SK-N-SH treated with all-trans-retinoic acid at 6 μM for 48 hours (cell line): ENCODE results near the gene LAMB4.

Experiments
- ATAC-seq: fragments of 200-7000 bp; cut with Tn5 transposase; 3 replicates; pipeline ENCODE4 v1.9.1; 2020; ENCODE audit warnings: mild to moderate bottlenecking, moderate library complexity
- ARNTL ChIP-seq: fragments of 450-650 bp; formaldehyde crosslinking; IDR thresholded peaks from 2 replicates; pipeline ENCODE4 v1.5.0; 2020; ENCODE audit warnings: low read depth, mild to moderate bottlenecking, moderate library complexity, borderline replicate concordance
- BACH2 ChIP-seq: fragments of 250-450 bp; sonication (Bioruptor Pico); IDR thresholded peaks from 2 replicates; pipeline ENCODE4 v1.9.0; 2021; ENCODE audit warnings: mild to moderate bottlenecking, borderline replicate concordance
- CSDC2 ChIP-seq: fragments of 250-450 bp; sonication (Bioruptor Pico); IDR thresholded peaks from 2 replicates; pipeline ENCODE4 v1.5.0; 2020; ENCODE audit warnings: mild to moderate bottlenecking, moderate library complexity
- CSRNP3 ChIP-seq: fragments of 250-450 bp; sonication (Bioruptor Pico); IDR thresholded peaks from 2 replicates; pipeline ENCODE4 v1.5.1; 2021; ENCODE audit warnings: mild to moderate bottlenecking, moderate library complexity
- GLIS3 ChIP-seq: fragments of 250-450 bp; sonication (Bioruptor Pico); IDR thresholded peaks from 2 replicates; pipeline ENCODE4 v1.5.0; 2020; ENCODE audit warnings: mild to moderate bottlenecking, moderate library complexity
- ISL1 ChIP-seq: fragments of 250-450 bp; sonication (Bioruptor Pico); IDR thresholded peaks from 2 replicates; pipeline ENCODE4 v2.1.2; 2022; ENCODE audit warnings: mild to moderate bottlenecking, moderate library complexity
- RARB ChIP-seq: fragments of 250-450 bp; sonication (Bioruptor Pico); IDR thresholded peaks from 2 replicates; pipeline ENCODE4 v1.8.0; 2021; ENCODE audit warnings: mild to moderate bottlenecking, moderate library complexity
- SNAI2 ChIP-seq: fragments of 250-450 bp; sonication (Bioruptor Pico); IDR thresholded peaks from 2 replicates; pipeline ENCODE4 v1.5.0; 2020; ENCODE audit warnings: mild to moderate bottlenecking, moderate library complexity
- TCF4 ChIP-seq: fragments of 250-450 bp; sonication (Bioruptor Pico); IDR thresholded peaks from 2 replicates; pipeline ENCODE4 v1.8.0; 2021; ENCODE audit warnings: mild to moderate bottlenecking, moderate library complexity, borderline replicate concordance
- TOX ChIP-seq: fragments of 250-450 bp; sonication (Bioruptor Pico); IDR thresholded peaks from 2 replicates; pipeline ENCODE4 v1.8.0; 2021; ENCODE audit warnings: mild to moderate bottlenecking, moderate library complexity, borderline replicate concordance
- ZC3H10 ChIP-seq: fragments of 250-450 bp; sonication (Bioruptor Pico); IDR thresholded peaks from 2 replicates; pipeline ENCODE4 v1.5.1; 2021; ENCODE audit warnings: mild to moderate bottlenecking, moderate library complexity
- ZFP3 ChIP-seq: fragments of 250-450 bp; sonication (Bioruptor Pico); IDR thresholded peaks from 2 replicates; pipeline ENCODE4 v1.5.0; 2020; ENCODE audit warnings: mild to moderate bottlenecking, moderate library complexity
- ZFP30 ChIP-seq: fragments of 450-650 bp; formaldehyde crosslinking; IDR thresholded peaks from 2 replicates; pipeline ENCODE4 v1.5.0; 2022; ENCODE audit warnings: mild to moderate bottlenecking, moderate library complexity
- TF ChIP-seq, protein P1 (sequence below): fragments of 250-450 bp; sonication (Bioruptor Pico); IDR thresholded peaks from 2 replicates; pipeline ENCODE4 v1.5.1; 2020; ENCODE audit warnings: low read depth, mild to moderate bottlenecking, moderate library complexity
- TF ChIP-seq, protein P2 (sequence below): fragments of 250-450 bp; sonication (Bioruptor Pico); IDR thresholded peaks from 2 replicates; pipeline ENCODE4 v1.5.0; 2020; ENCODE audit warnings: mild to moderate bottlenecking, moderate library complexity
- TF ChIP-seq, protein P3 (sequence below): fragments of 250-450 bp; sonication (Bioruptor Pico); IDR thresholded peaks from 2 replicates; pipeline ENCODE4 v1.8.0; 2020; ENCODE audit warnings: mild to moderate bottlenecking, moderate library complexity, borderline replicate concordance
- TF ChIP-seq, protein P4 (sequence below): fragments of 250-450 bp; sonication (Bioruptor Pico); IDR thresholded peaks from 2 replicates; pipeline ENCODE4 v1.8.0; 2021; ENCODE audit warnings: low read depth, mild to moderate bottlenecking, moderate library complexity, borderline replicate concordance

LAMB4 gene

DNA sequence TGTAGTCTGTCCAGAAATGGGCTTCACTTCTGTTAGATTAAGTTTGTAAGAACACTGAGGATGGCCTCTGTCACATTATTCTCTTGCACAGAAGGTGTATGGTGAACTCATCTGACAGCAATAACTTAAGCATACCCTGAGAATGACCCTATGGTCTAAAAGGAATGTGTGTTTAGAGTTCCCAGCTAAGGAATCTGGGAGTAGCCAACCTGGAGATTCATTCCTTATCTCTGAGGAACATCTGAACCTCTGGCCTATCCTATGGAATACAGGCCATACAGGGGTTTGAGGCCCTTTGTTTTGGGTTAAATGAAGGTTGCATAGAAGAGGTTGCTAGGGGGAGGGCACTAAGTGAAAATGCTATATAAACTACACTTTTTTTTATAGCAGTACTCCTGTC lies 41.4 kb downstream of the LAMB4 start:
- TF ChIP-seq SNAI2 (no peak), CSRNP3 (CRISPR knock-in tag) (no peak), ZC3H10 (CRISPR knock-in tag) (no peak)
- TF ChIP-seq, protein P1, sequence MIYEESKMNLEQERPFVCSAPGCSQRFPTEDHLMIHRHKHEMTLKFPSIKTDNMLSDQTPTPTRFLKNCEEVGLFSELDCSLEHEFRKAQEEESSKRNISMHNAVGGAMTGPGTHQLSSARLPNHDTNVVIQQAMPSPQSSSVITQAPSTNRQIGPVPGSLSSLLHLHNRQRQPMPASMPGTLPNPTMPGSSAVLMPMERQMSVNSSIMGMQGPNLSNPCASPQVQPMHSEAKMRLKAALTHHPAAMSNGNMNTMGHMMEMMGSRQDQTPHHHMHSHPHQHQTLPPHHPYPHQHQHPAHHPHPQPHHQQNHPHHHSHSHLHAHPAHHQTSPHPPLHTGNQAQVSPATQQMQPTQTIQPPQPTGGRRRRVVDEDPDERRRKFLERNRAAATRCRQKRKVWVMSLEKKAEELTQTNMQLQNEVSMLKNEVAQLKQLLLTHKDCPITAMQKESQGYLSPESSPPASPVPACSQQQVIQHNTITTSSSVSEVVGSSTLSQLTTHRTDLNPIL (CRISPR knock-in tag) = no peak
- TF ChIP-seq, all 23 proteins: peak for 0
- no peak; the same call in 2 of the 3 replicates for ATAC-seq

DNA sequence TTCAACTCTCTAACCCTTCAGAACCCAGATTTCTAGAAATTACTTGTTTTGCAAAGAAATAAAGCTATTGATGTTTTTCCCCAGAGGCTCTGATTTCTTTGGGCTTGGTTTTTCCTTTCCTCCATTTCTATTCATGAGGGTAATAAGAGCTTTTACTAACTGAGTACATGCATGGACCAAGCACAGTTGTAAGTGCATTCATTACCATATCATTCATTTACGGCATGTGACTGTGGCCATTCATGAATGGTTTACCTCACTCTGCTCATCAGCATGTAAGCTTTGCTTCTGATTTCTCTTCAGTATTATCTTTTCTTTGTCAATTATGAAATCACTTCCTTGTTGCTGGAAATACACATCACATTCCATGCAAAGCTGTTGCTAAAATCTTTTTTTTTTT lies 42.4 kb downstream of the LAMB4 start:
- TF ChIP-seq ISL1 (CRISPR knock-in tag) = no peak
- TF ChIP-seq RARB (CRISPR knock-in tag) = no peak
- TF ChIP-seq, protein P2, sequence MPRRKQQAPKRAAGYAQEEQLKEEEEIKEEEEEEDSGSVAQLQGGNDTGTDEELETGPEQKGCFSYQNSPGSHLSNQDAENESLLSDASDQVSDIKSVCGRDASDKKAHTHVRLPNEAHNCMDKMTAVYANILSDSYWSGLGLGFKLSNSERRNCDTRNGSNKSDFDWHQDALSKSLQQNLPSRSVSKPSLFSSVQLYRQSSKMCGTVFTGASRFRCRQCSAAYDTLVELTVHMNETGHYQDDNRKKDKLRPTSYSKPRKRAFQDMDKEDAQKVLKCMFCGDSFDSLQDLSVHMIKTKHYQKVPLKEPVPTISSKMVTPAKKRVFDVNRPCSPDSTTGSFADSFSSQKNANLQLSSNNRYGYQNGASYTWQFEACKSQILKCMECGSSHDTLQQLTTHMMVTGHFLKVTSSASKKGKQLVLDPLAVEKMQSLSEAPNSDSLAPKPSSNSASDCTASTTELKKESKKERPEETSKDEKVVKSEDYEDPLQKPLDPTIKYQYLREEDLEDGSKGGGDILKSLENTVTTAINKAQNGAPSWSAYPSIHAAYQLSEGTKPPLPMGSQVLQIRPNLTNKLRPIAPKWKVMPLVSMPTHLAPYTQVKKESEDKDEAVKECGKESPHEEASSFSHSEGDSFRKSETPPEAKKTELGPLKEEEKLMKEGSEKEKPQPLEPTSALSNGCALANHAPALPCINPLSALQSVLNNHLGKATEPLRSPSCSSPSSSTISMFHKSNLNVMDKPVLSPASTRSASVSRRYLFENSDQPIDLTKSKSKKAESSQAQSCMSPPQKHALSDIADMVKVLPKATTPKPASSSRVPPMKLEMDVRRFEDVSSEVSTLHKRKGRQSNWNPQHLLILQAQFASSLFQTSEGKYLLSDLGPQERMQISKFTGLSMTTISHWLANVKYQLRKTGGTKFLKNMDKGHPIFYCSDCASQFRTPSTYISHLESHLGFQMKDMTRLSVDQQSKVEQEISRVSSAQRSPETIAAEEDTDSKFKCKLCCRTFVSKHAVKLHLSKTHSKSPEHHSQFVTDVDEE (CRISPR knock-in tag) = no peak
- no peak for TF ChIP-seq ZFP3 (CRISPR knock-in tag)
- TF ChIP-seq ZFP30 (CRISPR knock-in tag) = no peak
- no peak for TF ChIP-seq CSDC2
- no peak for TF ChIP-seq TOX
- TF ChIP-seq, protein P3, sequence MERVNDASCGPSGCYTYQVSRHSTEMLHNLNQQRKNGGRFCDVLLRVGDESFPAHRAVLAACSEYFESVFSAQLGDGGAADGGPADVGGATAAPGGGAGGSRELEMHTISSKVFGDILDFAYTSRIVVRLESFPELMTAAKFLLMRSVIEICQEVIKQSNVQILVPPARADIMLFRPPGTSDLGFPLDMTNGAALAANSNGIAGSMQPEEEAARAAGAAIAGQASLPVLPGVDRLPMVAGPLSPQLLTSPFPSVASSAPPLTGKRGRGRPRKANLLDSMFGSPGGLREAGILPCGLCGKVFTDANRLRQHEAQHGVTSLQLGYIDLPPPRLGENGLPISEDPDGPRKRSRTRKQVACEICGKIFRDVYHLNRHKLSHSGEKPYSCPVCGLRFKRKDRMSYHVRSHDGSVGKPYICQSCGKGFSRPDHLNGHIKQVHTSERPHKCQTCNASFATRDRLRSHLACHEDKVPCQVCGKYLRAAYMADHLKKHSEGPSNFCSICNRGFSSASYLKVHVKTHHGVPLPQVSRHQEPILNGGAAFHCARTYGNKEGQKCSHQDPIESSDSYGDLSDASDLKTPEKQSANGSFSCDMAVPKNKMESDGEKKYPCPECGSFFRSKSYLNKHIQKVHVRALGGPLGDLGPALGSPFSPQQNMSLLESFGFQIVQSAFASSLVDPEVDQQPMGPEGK (CRISPR knock-in tag) = no peak
- TF ChIP-seq TCF4 (CRISPR knock-in tag) = no peak
- no peak for TF ChIP-seq GLIS3 (CRISPR knock-in tag)
- no peak for TF ChIP-seq SNAI2
- TF ChIP-seq ARNTL (CRISPR knock-in tag) = no peak
- ATAC-seq = no peak

GRCh38 chr7:108086962-108087361 lies 43.2 kb downstream of the LAMB4 start:
- TF ChIP-seq, protein P4, sequence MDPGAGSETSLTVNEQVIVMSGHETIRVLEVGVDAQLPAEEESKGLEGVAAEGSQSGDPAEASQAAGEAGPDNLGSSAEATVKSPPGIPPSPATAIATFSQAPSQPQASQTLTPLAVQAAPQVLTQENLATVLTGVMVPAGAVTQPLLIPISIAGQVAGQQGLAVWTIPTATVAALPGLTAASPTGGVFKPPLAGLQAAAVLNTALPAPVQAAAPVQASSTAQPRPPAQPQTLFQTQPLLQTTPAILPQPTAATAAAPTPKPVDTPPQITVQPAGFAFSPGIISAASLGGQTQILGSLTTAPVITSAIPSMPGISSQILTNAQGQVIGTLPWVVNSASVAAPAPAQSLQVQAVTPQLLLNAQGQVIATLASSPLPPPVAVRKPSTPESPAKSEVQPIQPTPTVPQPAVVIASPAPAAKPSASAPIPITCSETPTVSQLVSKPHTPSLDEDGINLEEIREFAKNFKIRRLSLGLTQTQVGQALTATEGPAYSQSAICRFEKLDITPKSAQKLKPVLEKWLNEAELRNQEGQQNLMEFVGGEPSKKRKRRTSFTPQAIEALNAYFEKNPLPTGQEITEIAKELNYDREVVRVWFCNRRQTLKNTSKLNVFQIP (CRISPR knock-in tag) = no peak
- no peak for TF ChIP-seq CSRNP3 (CRISPR knock-in tag)
- TF ChIP-seq SNAI2 = no peak
- no peak for TF ChIP-seq ARNTL (CRISPR knock-in tag)
- TF ChIP-seq ISL1 (CRISPR knock-in tag) = no peak
- TF ChIP-seq GLIS3 (CRISPR knock-in tag) = no peak
- TF ChIP-seq ZFP3 (CRISPR knock-in tag) = no peak
- ATAC-seq = no peak

GRCh38 chr7:108086546-108086945 lies 43.6 kb downstream of the LAMB4 start:
- ATAC-seq = no peak
- no peak for TF ChIP-seq ARNTL (CRISPR knock-in tag)
- TF ChIP-seq CSDC2 = no peak
- TF ChIP-seq BACH2 (CRISPR knock-in tag) = no peak
- TF ChIP-seq, protein P3 (CRISPR knock-in tag) = no peak
- TF ChIP-seq SNAI2 = no peak
- TF ChIP-seq ZFP30 (CRISPR knock-in tag) = no peak
- no peak for TF ChIP-seq RARB (CRISPR knock-in tag)
- no peak for TF ChIP-seq ISL1 (CRISPR knock-in tag)
- TF ChIP-seq CSRNP3 (CRISPR knock-in tag) = no peak
- TF ChIP-seq ZC3H10 (CRISPR knock-in tag) = no peak
